ENCODE data around the gene SPATA13.

SPATA13 gene

DNA sequence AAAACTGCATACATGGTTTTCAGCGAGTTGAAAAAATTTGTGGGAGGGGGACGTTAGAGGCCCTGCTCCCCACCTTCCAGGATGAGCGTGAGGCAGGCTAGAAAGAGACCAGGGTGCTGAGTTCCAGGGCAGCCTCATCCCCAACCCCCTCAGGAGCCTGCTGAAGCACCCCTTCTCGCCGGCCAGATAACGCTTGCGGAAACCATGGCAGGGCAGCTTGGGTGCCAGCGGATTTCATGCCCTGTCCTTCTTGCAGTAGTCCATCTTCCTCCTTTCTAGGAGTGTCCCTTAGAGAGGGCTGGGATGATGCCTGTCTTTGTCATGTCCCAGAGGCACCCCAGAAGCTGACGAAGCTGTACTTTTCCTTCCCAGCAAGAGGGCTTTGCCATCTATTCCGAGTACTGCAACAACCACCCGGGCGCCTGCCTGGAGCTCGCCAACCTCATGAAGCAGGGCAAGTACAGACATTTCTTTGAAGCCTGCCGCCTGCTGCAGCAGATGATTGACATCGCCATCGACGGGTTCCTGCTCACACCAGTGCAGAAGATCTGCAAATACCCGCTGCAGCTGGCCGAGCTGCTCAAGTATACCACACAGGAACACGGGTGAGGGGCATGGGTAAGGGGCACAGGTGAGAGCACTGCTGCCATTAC, 129.9 kb downstream of the SPATA13 start:
- TF ChIP-seq POLR2AphosphoS5 (IDR thresholded peaks at IDR 0.05; ENCODE audit: low read depth, low read length) = no peak
- TF ChIP-seq, protein P1, sequence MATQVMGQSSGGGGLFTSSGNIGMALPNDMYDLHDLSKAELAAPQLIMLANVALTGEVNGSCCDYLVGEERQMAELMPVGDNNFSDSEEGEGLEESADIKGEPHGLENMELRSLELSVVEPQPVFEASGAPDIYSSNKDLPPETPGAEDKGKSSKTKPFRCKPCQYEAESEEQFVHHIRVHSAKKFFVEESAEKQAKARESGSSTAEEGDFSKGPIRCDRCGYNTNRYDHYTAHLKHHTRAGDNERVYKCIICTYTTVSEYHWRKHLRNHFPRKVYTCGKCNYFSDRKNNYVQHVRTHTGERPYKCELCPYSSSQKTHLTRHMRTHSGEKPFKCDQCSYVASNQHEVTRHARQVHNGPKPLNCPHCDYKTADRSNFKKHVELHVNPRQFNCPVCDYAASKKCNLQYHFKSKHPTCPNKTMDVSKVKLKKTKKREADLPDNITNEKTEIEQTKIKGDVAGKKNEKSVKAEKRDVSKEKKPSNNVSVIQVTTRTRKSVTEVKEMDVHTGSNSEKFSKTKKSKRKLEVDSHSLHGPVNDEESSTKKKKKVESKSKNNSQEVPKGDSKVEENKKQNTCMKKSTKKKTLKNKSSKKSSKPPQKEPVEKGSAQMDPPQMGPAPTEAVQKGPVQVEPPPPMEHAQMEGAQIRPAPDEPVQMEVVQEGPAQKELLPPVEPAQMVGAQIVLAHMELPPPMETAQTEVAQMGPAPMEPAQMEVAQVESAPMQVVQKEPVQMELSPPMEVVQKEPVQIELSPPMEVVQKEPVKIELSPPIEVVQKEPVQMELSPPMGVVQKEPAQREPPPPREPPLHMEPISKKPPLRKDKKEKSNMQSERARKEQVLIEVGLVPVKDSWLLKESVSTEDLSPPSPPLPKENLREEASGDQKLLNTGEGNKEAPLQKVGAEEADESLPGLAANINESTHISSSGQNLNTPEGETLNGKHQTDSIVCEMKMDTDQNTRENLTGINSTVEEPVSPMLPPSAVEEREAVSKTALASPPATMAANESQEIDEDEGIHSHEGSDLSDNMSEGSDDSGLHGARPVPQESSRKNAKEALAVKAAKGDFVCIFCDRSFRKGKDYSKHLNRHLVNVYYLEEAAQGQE (IDR thresholded peaks at IDR 0.05; ENCODE audit: insufficient read depth in 1 of 2, low read depth in 2 of 2, low read length in 2 of 2) = no peak
- TF ChIP-seq SIN3A (IDR thresholded peaks at IDR 0.05; ENCODE audit: borderline replicate concordance, insufficient read depth, low read length) = no peak

- no peak for TF ChIP-seq POLR2AphosphoS5 (IDR thresholded peaks at IDR 0.05; ENCODE audit: low read depth, low read length)
- TF ChIP-seq, protein P1 (IDR thresholded peaks at IDR 0.05; ENCODE audit: insufficient read depth in 1 of 2, low read depth in 2 of 2, low read length in 2 of 2) = no peak
These were observed 132.0 kb downstream of the SPATA13 start for GRCh38 chr13:24292481-24292880.

DNA sequence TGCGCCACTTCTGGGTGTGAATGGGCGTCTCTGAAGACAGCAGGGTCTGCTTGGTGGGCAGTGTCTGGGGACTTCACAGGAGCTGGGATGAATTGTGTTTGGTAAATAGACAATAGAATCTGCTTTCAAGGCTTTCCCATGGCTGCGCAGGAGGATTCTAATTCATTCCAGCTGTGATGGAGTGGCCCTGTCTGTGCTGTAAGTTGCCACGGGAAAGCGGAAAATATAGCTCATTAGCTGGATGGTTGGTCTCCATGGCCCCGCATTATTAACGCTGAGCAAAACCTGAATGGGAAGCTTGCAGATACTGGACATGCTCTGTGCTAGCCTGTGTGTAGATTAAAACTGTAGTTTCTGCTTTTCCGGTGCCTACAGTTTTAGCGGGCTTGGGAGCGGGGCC, 133.2 kb downstream of the SPATA13 start:
- TF ChIP-seq POLR2AphosphoS5 (IDR thresholded peaks at IDR 0.05; ENCODE audit: low read depth, low read length) (no peak), FOXP2 (optimal IDR thresholded peaks at IDR 0.05; ENCODE audit: borderline replicate concordance, extremely low read depth, extremely low read length, insufficient read depth) (no peak), SIN3A (IDR thresholded peaks at IDR 0.05; ENCODE audit: borderline replicate concordance, insufficient read depth, low read length) (no peak), TAF1 (IDR thresholded peaks at IDR 0.05; ENCODE audit: borderline replicate concordance, insufficient read depth, low read length) (no peak)
- TF ChIP-seq, protein P1 (IDR thresholded peaks at IDR 0.05; ENCODE audit: insufficient read depth in 1 of 2, low read depth in 2 of 2, low read length in 2 of 2) = no peak

DNA sequence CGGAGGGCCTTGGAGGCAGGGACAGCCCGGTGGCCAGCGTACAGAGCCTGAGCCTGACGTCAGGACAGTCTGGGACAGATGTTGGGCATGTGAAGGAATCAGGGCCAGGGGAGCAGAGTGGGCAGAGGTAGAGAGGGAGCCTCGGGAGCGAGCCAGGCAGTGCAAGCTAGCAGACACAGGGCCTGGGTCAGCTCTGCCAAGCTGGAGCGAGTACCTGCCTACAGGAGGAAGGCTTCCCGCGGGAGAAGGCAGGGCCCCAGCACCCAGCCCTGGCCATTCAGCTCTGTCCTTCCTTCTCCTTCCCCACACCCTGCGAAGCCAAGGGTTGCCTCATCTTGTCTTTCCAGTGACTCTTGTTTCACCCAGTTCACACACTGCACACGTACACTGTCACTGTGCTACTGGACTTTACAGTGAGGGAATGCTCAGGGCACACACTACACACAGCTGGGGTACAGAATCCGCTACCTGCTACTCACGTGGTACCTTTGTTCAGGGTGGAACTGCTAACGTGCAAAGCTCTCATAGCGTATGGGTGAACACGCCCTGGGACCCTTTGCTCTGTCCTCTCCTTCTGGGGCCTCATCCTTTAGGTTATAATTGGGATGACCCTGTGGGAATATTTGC, 139.1 kb downstream of the SPATA13 start:
- no peak for TF ChIP-seq TAF1 (IDR thresholded peaks at IDR 0.05; ENCODE audit: borderline replicate concordance, insufficient read depth, low read length)
- TF ChIP-seq, protein P1 (IDR thresholded peaks at IDR 0.05; ENCODE audit: insufficient read depth in 1 of 2, low read depth in 2 of 2, low read length in 2 of 2) = no peak
- no peak for TF ChIP-seq POLR2AphosphoS5 (IDR thresholded peaks at IDR 0.05; ENCODE audit: low read depth, low read length)
- no peak for TF ChIP-seq FOXP2 (optimal IDR thresholded peaks at IDR 0.05; ENCODE audit: borderline replicate concordance, extremely low read depth, extremely low read length, insufficient read depth)
- no peak for TF ChIP-seq SIN3A (IDR thresholded peaks at IDR 0.05; ENCODE audit: borderline replicate concordance, insufficient read depth, low read length)

DNA sequence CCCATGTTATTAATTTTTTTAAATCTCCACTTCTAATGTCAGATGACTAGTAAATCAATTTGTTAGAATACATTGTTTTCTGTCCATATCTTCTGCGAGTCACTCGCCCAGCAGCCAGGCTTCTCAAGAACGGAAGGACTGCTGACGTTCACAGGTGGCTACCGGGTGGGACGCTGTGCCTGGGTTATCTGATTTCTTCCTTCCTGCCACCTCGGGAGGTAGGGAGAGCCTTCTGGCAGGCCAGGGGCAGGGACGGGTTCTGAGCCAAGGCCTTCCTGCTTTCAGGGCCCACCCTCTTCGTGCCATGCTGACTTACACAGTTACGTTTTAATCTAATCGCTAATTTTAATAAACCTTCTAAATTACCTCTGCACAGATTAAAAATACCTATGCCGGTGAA, 140.9 kb downstream of the SPATA13 start:
- TF ChIP-seq, protein P1 (IDR thresholded peaks at IDR 0.05; ENCODE audit: insufficient read depth in 1 of 2, low read depth in 2 of 2, low read length in 2 of 2) = no peak
- no peak for TF ChIP-seq POLR2AphosphoS5 (IDR thresholded peaks at IDR 0.05; ENCODE audit: low read depth, low read length)
- no peak for TF ChIP-seq SIN3A (IDR thresholded peaks at IDR 0.05; ENCODE audit: borderline replicate concordance, insufficient read depth, low read length)
- TF ChIP-seq TAF1 (IDR thresholded peaks at IDR 0.05; ENCODE audit: borderline replicate concordance, insufficient read depth, low read length) = no peak
- no peak for TF ChIP-seq FOXP2 (optimal IDR thresholded peaks at IDR 0.05; ENCODE audit: borderline replicate concordance, extremely low read depth, extremely low read length, insufficient read depth)

All from PFSK-1 (cell line).